NCI-H1436 (cell line): ENCODE measurements around the gene POLL.

Experiments used
- DNase-seq: peaks from one replicate; lab custom pipeline; 2025; lab: John Stamatoyannopoulos, UW

The POLL gene

GRCh38 chr10:101573885-101574753 lies 13.9 kb downstream of the POLL start:
- no peak for DNase-seq

DNA sequence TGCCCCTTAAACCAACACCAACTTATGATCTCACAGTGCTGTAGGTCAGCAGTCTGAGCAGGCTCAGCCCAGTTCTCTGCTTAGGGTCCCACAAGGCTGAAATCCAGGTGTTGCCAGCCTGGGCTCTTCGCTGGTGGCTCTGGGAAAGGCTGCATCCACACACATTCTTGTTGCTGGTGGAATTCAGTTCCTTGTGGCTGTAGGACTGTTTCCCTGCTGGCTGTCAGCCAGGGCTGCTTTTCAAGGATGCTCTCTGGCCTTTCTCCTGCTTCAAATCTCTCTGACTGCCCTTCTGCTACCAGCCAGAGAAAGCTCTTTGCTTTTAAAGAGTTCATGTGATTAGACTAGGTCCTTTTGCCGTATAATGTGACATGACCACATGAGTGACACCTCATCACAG lies 15.3 kb downstream of the POLL start:
- no peak for DNase-seq

- no peak for DNase-seq
Observed at GRCh38 chr10:101572126-101572525, 15.9 kb downstream of the POLL start.

- no peak for DNase-seq
Observed at GRCh38 chr10:101571271-101571925, 16.7 kb downstream of the POLL start.

- DNase-seq = no peak
Observed at GRCh38 chr10:101570428-101571270, 17.4 kb downstream of the POLL start.

DNA sequence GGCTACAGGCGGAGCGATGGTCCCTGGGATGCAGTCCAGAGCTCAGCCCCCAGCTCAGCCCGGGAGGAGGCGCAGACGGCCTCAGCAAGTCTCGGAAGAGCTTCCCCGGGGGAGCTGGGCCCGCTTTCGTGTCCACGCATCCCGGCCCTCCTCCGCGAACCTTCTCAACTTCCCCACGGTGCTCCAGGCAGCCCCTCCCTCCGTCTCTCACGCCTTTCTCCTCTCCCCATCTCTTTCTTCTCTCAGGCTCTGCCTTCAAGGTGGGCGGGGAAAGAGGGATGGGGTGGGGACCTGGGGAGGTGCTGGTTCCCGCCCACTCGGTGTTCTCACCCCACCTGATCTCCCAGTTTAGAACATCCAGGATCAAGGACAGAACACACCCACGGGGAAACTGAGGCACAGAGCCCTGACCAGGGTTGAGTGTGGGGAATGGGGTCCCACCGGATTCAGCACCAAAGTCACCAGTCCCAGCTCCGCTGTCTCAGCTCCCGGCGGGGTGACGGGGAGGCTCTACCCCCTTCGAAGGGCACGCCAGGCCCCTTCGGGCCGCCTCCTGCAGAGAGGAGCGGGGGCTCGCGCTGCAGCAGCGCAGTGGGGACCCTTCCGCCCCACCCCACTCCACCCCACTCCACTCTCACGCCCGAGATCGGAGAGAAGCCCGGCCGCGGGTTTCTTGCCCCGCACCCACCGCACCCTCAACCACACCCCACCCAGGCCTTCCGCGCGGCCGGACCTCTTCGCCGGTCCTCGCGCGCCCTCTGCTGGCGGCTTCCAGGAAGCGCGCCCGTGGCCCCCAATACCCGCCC lies 18.2 kb downstream of the POLL start:
- peak; percentile 77 for DNase-seq

DNA sequence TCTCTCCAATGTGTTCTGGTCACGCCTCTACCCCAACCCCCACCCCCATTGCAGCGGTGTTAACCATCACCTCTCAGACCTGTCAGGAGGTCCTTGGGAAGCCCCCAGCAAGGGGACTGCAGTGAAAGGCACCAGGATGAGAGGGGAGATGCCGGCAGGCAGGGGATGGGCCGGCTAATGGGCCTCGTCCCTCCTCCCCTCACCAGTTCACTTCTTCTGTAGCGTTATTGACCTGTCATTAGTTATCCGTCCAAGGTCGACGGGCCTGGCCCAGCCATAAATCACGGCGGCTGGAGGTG lies 18.8 kb downstream of the POLL start:
- DNase-seq = no peak

DNA sequence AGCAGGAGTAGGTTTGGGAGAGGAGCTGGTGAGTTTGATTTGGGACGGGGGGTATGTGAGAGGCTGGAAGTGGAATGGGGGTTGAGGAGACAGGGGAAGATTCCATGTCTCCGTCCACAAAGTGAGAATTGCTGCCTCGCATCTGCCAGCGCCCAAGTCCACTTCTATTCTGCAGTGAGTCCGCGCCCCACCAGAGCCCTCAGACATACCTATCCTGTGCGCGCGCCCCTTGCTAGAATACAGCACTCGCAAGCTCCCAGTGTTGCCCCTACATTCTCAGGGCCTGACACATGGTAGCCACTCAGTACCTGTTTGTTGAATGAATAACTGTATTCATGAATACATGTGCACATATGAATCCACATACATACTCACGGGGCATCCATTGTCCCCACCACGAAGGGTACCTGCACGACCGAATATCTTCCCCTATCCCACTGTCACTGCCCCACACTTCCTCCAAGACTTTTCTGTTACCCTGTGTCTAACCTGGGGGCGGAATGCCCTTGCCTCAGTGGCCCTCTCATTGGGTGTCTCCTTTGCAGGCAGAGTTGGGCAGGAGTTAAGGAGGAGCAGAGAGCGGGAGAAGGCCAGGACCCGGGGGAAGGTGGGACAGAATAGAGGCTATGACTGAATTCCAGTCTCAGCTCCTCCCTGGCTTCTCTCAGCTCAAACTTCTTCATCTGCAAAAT lies 19.9 kb downstream of the POLL start:
- DNase-seq = no peak

GRCh38 chr10:101567165-101568006 lies 20.7 kb downstream of the POLL start:
- no peak for DNase-seq

DNA sequence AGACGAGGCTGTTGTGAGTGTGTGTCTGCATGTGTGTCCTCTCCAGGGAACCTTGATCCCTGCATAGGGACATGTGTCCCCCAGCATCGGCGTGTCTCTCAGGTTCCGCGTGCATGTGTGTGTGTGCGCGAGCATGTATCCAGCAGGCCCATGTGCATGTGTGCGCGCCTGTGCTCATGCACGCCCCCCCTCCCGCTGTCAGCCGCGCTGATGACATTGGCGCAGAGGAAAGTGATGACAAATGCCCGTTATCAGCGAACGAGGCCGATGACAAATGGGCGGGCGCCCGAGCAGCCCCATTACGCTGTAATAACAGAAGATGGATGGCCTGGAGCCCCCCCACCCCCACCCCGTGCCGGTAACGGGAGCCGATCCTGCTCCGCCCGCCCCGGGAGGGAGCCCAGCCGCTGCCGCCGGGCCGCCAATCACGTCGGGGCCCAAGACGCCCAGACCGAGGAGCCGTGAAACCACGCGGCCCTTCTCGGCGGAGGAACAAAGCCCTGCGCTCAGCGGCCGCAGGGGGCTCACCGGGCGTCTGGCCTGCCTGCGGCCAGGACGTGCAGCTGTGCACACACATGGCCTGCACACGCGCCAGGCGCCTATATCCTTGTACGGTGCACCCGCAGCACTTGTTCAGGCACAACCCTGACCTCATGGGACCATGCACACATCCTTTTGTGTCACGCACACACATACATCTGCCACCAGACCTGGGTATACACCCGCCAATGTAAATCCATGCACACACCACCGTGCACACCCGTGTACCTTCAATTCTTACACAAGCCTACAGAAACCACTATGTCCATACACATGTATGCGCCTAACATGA lies 21.5 kb downstream of the POLL start:
- peak; percentile 41 for DNase-seq

- no peak for DNase-seq
Observed at GRCh38 chr10:101565936-101566332, 22.1 kb downstream of the POLL start.

DNA sequence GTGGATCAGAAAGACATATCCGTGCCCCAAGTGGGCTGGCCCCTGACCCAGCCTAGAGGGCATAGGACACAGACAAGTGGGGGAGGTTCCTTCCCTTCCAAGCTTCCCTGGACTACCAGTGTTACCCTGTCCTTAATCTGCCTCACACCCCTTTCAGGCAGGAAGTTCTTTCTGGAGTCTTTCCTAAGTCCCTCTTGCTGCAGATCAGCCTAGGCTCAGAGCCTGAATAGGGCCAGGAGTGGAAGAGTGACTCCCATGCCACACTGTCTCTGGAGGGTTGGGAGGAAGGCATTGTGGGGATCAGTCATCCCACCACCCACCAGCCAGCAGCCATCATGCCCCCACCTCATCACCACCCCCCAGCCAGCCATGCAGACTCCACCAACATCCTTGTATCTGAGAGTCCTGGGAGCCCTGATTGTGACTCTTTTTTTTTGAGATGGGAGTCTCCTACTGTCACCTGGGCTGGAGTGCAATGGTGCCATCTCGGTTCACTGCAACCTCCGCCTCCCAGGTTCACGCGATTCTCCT lies 22.6 kb downstream of the POLL start:
- no peak for DNase-seq

DNA sequence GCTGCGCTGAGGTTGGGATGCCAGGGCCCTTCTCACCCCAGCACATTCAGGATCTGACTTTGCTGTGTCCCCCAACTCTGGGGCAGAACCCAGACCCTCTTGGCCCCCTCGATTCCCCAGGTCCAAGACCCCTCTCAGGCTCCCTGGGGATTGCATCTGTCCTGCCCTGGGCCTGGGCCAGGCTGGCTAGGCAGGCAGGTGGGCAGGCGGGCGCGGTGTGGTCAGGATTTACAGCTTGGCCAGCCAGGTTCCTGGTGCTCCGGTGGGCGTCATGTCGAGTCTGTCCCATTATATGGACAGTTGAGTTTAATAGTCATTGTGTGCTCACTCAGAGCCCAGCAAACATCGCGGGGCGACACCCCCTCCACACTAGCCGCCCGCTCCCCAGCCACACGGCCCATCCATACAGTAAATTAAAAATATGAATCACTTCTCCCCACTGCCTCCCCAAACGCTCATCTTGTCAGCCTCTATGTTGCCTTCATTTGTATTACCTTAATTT lies 23.5 kb downstream of the POLL start:
- DNase-seq = no peak

- DNase-seq = no peak
Observed at GRCh38 chr10:101563497-101564040, 24.5 kb downstream of the POLL start.

- DNase-seq = no peak
Observed at GRCh38 chr10:101563007-101563406, 25.1 kb downstream of the POLL start.

DNA sequence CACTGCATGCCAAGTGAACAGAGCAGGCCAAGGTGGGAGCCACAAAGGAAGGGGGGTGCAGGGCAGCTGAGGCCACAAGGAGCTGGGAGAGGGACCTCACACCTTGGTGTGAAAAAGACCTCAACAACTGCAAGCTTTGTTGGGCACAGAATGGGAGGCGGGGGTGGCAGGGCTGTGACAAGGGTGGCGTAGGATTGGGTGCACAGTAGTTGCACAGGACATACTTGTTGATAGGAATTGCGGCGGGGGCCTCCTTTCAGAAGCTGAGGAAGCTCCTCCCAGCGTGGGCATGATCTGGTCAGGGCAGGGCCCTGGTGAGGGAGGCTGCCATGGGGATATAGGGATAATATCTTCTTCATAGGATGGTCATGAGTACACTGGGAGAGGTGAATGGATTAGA lies 25.8 kb downstream of the POLL start:
- no peak for DNase-seq

GRCh38 chr10:101561068-101561915 lies 26.8 kb downstream of the POLL start:
- peak; percentile 39 for DNase-seq
